ENCODE data around the gene CALHM3. TPM values are rescaled to one million over a fixed set of nuclear protein-coding genes. Genes with fewer than 3 reads are reported as not detected.

The CALHM3 gene
- total RNA-seq, 1 donor from 2014 or later: 3.3 TPM

DNA sequence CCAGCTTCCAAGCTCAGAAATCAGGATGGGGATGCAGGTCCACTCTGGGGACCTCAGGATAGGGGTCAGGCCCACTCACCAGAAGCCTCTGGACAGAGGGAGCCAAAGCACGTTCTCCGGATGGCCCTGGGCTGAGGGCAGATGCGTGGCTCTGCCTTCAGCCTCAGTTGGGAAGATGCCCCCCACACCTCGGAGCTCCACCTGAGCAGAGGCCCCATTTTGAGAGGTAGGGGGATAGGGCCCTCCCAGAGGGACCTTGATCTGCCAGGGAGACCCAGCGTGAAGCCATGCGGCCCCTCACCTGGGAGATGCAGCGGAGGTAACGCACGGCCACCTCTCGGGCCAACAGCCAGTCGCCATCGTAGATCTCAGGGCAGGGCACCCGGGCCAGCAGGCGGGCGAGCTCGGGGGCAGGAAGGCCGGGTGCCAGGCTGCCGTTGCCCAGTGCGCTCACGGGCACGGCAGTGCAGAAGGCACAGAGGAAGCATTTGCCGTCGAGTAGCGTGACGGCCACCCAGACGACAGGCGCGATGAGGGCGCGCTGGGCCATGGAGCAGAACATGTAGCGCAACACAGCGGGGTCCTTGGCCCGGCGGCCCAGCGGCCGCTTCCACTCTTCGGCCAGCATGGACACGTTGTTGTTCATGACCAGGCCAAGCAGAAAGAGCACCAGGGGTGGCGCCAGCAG lies 21.0 kb downstream of the CALHM3 start:
- Mint-ChIP-seq H3K4me3 (no peak overlapping the region), H3K36me3 (no peaks in the 10 kb centered on the region)
- DNase-seq (ENCODE audit: extremely low spot score, unreplicated experiment): no peak

DNA sequence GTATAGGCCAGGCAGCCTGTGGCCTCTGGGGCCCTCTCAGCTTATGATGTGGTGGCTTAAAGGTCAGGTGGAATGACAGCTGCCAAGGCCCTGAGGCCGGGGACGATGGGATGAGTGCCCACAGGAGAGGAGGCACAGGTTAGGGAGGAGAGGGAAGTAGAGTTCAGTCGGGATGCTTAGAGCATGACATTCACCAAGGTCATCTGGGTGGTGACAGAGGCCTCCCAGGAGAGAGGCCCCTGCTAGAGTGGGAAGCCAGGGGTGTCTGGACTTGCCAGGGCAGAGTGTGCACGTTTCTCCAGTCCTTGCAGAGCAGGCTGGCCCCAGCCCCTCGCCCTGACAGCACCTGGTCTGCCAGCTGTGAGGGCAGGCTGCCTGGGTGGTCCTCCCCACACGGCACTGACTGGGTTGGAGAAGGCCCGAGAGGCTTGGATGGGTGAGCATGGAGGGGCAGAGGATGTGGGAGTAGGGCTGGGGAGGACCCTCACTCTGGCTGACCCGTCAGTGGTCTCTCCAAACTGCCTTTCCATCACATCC lies 21.8 kb downstream of the CALHM3 start:
- TF ChIP-seq, protein P1, sequence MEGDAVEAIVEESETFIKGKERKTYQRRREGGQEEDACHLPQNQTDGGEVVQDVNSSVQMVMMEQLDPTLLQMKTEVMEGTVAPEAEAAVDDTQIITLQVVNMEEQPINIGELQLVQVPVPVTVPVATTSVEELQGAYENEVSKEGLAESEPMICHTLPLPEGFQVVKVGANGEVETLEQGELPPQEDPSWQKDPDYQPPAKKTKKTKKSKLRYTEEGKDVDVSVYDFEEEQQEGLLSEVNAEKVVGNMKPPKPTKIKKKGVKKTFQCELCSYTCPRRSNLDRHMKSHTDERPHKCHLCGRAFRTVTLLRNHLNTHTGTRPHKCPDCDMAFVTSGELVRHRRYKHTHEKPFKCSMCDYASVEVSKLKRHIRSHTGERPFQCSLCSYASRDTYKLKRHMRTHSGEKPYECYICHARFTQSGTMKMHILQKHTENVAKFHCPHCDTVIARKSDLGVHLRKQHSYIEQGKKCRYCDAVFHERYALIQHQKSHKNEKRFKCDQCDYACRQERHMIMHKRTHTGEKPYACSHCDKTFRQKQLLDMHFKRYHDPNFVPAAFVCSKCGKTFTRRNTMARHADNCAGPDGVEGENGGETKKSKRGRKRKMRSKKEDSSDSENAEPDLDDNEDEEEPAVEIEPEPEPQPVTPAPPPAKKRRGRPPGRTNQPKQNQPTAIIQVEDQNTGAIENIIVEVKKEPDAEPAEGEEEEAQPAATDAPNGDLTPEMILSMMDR (conservative IDR thresholded peaks at IDR 0.05): no peak
- no peaks in the 10 kb centered on the region for H3K27me3 Mint-ChIP-seq
- DNase-seq (ENCODE audit: extremely low spot score, unreplicated experiment): no peak
- H3K4me1 Mint-ChIP-seq (ENCODE audit: unreplicated experiment): peaks cover 8% of the 10 kb centered on the region
- H3K4me3 Mint-ChIP-seq: no peak overlapping the region
- no peaks in the 10 kb centered on the region for H3K9me3 Mint-ChIP-seq
- H3K36me3 Mint-ChIP-seq: no peaks in the 10 kb centered on the region
- H3K27ac Mint-ChIP-seq: peak overlapping the region; percentile 34

More for the DNA sequence above, 21.0 kb downstream of the CALHM3 start:
- Mint-ChIP-seq H3K9me3 (no peaks in the 10 kb centered on the region), H3K4me1 (ENCODE audit: unreplicated experiment) (peaks cover 8% of the 10 kb centered on the region), H3K27ac (no peak overlapping the region), H3K27me3 (no peaks in the 10 kb centered on the region)
- TF ChIP-seq, protein P1 (conservative IDR thresholded peaks at IDR 0.05): no peak

DNA sequence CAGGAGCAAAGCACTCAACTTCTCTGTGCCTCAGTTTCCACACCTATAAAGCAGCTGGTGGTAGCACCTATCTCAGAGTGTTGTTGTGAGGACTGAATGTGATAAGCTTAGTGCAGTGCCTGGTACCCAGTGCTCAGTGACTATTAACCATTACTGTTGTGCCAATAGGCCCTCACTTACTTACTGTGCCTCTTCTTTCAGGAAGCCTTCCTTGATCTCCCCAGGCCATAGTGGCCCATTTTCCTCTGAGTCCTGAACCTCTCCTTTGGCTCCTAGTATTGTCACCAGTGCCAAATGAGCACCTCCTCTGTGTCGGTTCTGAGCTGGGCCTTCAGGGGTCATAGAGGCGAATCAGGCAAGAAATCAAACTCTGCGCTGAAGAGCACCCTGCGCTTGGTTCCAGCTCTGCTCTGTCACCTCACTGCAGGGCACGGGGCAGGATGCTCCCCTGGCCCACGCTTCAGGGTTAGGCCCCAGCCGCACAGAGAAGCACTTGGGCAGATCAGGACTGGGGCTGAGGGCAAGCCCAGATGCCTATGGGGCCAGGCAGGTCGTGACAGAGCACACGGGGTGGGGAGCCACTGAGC lies 22.9 kb downstream of the CALHM3 start:
- no peaks in the 10 kb centered on the region for H3K27me3 Mint-ChIP-seq
- no peaks in the 10 kb centered on the region for H3K9me3 Mint-ChIP-seq
- no peak for DNase-seq (ENCODE audit: extremely low spot score, unreplicated experiment)
- H3K36me3 Mint-ChIP-seq: no peaks in the 10 kb centered on the region
- no peak overlapping the region for H3K27ac Mint-ChIP-seq
- no peak overlapping the region for H3K4me3 Mint-ChIP-seq
- TF ChIP-seq, protein P1 (conservative IDR thresholded peaks at IDR 0.05): no peak
- peaks cover 8% of the 10 kb centered on the region for H3K4me1 Mint-ChIP-seq (ENCODE audit: unreplicated experiment)

DNA sequence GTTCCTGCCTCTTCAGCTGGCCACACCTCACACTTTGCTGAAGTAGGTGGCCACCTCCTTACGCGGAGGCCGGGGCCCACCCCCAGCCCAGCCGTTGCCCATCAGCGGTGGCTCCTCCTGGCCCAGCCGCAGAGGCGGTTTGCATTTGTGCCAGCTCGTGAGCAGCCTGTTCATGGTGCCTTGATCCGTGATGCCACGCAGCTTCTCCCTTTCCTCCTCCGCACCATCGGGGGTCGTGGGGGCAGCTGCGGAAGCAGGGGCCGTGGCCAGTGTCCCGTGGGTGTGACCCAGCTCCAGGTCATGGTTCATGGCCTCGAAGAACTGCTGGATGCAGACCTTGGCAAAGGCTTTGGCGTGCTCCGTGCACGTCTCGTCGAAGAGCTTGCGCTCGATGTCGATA lies 23.8 kb downstream of the CALHM3 start:
- Mint-ChIP-seq H3K4me1 (ENCODE audit: unreplicated experiment) (peaks cover 8% of the 10 kb centered on the region), H3K9me3 (no peaks in the 10 kb centered on the region), H3K36me3 (no peaks in the 10 kb centered on the region), H3K27ac (no peak overlapping the region), H3K27me3 (no peaks in the 10 kb centered on the region), H3K4me3 (no peak overlapping the region)
- no peak for DNase-seq (ENCODE audit: extremely low spot score, unreplicated experiment)
- TF ChIP-seq, protein P1 (conservative IDR thresholded peaks at IDR 0.05): no peak

DNA sequence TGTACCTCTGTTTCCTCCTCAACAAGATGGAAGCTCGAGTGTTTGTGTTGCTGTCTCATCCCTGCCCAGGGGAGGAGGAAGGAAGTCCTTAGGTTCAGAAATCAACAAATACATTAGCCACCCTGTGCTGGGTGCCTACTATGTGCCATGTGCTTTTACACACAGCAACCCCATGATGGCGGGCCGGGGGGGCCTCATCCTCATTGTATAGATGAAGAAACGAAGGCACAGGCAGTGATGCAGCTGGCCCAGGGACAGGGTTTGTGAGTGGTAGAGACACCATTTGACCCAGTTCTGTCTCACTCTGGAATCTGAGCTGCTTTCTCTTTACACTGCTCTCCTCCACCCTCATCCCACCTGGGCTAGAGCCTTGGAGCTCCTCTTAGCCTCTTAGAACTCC lies 25.0 kb downstream of the CALHM3 start:
- Mint-ChIP-seq H3K27ac (no peak overlapping the region), H3K9me3 (no peaks in the 10 kb centered on the region), H3K36me3 (peaks cover 3% of the 10 kb centered on the region), H3K4me3 (no peak overlapping the region), H3K4me1 (ENCODE audit: unreplicated experiment) (no peaks in the 10 kb centered on the region), H3K27me3 (no peaks in the 10 kb centered on the region)
- TF ChIP-seq, protein P1 (conservative IDR thresholded peaks at IDR 0.05): no peak
- no peak for DNase-seq (ENCODE audit: extremely low spot score, unreplicated experiment)

Measured in type B pancreatic cell (in vitro differentiated cells).